Erythroblast (primary cell): ENCODE data around the gene ERO1A.

Experiments used
- DNase-seq, 2 experiments: peaks; one replicate each; lab custom pipeline; 2025; lab: John Stamatoyannopoulos, UW
- GATA1 ChIP-seq: IDR thresholded peaks from 2 replicates; pipeline ENCODE4 v1.6.1; 2011; ENCODE audit warnings: low read depth, mild to moderate bottlenecking, control low read depth, low read length, moderate library complexity
- POLR2A ChIP-seq: IDR thresholded peaks from 2 replicates; pipeline ENCODE4 v1.6.1; 2011; ENCODE audit warnings: mild to moderate bottlenecking, low read length

The ERO1A gene

DNA sequence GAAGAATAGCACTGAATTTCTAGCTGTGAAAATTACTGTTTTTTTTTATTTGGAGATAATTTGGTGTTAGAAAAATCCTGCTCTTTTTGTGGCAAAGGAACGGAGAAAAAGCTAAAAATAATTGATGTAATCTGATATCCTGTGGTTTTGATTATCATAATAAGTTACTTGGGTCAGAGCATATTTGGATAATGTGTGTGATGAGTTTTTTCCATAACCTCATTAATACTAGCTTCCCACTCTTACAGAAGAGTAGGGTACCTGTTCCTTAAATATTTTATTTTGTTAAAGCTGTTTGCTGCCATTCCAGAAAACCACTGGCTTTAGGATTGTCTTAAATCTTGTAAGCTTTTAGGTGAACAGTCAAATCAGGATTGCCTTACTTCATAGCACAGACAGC is 16.3 kb upstream of the ERO1A start:
- DNase-seq, result no peak
- TF ChIP-seq POLR2A (no peak), GATA1 (no peak)

DNA sequence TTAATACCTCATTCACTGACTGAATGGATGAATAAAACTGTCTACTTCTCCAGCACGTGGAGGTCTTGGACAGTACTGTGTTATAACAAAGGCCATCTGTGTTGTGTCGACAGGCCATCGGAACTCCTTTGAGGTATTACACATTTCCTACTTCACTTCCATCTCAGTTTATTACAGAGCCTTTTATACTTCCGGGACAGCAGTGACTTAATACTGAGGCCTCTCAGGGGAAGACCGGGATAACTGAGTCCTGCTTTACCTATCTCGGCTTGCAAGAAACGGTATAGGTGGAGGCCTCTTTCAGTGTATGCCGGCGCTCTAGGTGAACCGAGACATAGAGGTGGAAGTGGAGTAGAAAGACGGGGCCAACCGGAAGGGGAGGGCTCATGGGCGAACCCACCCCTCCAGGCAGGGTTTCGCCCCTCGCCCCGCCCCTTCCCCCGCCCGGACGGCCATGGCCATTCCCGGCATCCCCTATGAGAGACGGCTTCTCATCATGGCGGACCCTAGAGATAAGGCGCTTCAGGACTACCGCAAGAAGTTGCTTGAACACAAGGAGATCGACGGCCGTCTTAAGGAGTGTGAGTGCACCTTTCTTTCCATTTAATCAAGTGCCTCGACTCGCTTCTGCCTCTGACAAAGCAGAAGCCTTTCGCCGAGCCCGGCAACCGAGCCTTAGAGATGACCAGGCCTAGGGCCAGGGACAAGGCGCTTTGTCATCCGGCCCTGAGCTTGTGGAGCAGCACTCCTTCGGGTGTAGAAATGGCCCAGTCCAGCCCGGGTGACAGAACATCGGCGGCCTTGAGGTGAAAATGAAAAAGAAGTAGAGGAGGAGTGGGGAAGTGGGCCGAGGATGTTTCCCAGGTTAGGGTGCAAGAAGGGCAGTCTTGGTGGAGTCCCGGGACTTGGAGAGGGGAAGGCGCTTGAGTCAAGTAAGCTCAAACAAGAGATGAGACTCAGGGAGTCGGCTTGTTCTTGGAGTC is 11.7 kb upstream of the ERO1A start, which contains the start of gene PSMC6:
Gene PSMC6 (plus strand): TSS at position 477 of the 983 bp plus-strand sequence. CDS start 20 bp downstream, at position 497.
- TF ChIP-seq GATA1, result no peak
- TF ChIP-seq POLR2A, result peak; percentile 92

DNA sequence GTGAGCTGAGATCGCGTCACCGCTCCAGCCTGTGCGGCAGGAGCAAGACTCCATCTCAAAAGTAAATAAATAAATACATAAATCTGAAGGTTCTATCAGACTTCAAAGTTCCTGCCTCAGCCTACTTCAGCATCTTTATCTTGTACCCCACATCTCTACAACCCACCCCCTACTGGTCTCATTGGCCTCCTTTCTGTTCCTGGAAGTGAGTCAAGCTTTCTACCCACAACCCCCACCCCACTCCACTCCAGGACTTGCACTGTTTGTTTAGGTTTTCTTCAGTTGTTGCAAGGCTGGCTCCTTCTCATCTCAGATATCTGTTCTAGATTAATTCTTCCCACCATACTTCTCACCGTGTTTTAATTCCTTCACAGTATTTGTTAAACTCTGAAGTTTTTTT is 10.9 kb upstream of the ERO1A start:
- peak; percentile 68 to 80 for DNase-seq
- no peak for TF ChIP-seq GATA1
- no peak for TF ChIP-seq POLR2A

More for the DNA sequence above, 11.7 kb upstream of the ERO1A start, which contains the start of gene PSMC6:
- DNase-seq, result peak; percentile 96

DNA sequence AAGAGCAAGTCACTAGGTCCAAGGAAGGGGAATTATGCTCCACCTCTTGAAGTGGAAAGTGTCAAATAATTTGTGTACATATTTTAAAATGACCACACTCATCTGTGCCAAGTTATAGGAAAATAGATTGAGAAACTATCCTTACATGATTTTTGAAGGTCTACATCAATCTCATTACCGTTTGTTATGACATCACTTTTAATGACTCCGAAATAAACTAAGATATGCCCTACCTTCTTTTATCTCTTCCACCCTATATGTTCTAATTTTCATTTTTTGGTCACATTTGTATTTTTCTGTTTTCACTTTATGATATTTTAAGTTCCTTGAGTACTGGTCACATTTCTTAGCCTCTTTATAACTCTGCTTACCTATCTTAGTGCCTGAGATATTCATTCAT is 8.3 kb upstream of the ERO1A start:
- DNase-seq, result no peak
- TF ChIP-seq POLR2A (no peak), GATA1 (no peak)

- TF ChIP-seq GATA1, result no peak
- no peak for TF ChIP-seq POLR2A
- peak in 1 of 2 experiments; percentile 28 for DNase-seq
These were observed 7.9 kb upstream of the ERO1A start for GRCh38 chr14:52703225-52703624.

- DNase-seq, result no peak
- TF ChIP-seq GATA1 (no peak), POLR2A (no peak)
These were observed 5.9 kb upstream of the ERO1A start for GRCh38 chr14:52701223-52701622.

DNA sequence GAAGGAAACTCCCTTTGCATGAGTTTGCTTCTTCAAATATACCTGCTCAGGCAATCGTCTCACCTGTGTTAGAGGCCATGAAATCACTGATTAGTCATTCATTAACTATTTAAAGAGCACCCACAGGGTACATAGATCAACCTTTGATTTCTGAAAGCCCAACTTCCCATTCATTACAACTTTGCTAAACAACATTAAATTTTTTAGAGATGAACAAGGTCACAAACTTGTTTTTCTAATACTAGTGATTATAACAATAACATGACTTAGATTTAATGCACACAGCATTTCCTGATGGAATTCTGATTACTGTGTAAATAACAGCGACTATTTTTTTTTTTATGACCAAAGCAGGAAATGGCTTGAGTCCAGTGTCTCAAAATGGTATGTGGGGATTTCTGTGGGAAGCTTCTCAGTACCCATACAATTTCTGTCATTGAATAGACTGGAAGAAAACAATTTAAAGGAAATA is 5.4 kb upstream of the ERO1A start:
- DNase-seq, result no peak
- TF ChIP-seq POLR2A, result no peak
- TF ChIP-seq GATA1, result no peak

GRCh38 chr14:52694761-52695480 is 437 bp downstream of the ERO1A start:
- DNase-seq, result peak; percentile 53 to 58
- no peak for TF ChIP-seq GATA1
- peak; percentile 6 for TF ChIP-seq POLR2A

DNA sequence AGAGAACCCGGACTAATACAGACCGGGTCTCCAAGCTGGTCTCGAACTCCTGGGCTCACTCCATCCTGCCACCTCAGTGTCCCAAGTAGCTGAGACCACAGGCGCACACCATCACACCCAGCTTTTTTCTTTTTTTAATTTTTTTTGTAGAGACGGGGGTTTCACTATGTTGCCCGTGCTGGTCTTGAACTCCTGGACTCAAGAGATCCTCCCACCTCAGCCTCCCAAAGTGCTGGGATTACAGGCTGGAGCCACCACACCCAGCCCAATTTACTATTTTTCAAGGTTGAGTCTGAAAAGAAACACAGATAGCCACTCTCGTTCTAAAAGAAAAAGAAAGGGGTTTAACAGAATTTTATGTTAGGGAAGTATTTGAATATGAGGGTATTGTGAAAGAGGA is 1.8 kb downstream of the ERO1A start:
- no peak for TF ChIP-seq GATA1
- TF ChIP-seq POLR2A, result no peak
- no peak for DNase-seq

GRCh38 chr14:52693036-52693435 is 2.3 kb downstream of the ERO1A start:
- TF ChIP-seq GATA1 (no peak), POLR2A (no peak)
- peak; percentile 6 to 34 for DNase-seq

DNA sequence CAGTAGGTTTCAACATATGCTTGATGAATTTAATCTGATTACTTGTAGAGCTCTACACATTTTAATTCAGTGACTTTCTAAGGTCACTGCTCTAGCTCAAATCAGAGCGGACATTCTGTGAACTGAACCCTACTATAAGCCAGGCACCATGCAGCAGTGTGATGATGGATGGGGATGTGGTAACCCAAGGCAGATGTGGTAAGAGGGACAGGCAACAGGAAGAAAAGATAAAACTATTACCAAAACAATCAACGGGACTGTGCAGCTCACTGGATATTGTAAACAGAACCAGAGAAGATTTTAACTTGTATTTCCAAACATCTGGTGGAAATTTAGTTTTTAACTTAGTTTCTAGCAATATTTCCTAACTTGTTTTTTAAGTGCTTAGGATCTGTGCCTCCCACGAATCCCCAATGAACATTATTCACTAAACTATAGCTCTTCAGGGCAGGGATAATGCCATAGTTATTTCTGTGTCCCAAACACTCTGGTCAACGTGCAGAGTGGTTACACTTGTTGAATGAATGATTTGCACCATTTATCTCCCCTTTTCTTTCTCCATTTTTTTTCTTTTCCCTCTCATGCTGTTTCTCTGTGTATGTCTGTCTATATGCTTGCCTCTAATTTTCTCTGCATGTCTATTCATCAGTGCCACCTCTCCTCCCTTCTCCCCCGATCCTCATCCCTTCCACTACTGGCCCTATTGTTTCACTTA is 3.0 kb downstream of the ERO1A start:
- no peak for TF ChIP-seq POLR2A
- TF ChIP-seq GATA1, result no peak
- DNase-seq, result no peak

DNA sequence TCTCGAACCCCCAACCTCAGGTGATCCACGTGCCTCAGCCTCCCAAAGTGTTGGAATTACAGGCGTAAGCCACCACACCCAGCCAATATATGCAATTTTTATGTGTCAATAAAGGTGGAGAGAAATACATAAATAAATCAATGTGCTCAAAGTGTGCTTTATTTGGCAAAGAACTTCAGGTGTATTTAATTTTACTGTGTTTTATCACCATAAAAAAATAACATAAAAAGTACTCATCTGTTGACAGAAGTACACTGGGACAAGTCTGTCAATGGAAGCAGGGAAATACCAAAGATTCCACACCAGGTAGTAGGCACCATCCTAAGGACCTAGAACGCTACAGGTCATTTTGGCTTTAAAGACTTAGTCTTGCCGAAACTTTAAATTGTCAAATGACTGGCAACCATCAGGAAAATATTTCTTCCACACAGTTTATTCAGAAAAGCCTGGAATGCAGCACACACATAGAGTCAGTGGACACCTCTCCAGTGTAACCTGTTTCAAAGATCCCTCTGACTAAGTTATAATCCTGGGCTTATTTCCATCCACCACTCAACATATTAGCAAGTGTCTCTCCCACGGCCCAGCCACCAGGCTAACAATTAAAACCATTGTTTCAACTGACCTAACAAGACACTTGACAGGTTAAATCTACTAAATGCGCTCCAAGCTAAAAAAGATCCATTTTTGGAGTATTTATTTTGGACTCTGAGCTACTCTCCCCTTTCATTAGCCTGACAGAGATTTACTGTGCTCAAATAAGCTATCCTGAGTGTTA is 4.2 kb downstream of the ERO1A start:
- no peak for DNase-seq
- TF ChIP-seq POLR2A (no peak), GATA1 (no peak)
